Smooth muscle cell of the pulmonary artery (primary cell): Measurements from ENCODE around the gene CHST5. TPM values are rescaled to one million over a fixed set of nuclear protein-coding genes. Genes with fewer than 3 reads are reported as not detected.

Source experiments
- total RNA-seq: library from RNA; depleted of rRNA; stranded (reverse); fragments of >200 nt; gene quantifications from 2 replicates; pipeline ENCODE4 v1.2.3, GENCODE V29; 2014

Gene CHST5
- 0.03 TPM in 1 of 2 replicates, not detected in the other for total RNA-seq

DNA sequence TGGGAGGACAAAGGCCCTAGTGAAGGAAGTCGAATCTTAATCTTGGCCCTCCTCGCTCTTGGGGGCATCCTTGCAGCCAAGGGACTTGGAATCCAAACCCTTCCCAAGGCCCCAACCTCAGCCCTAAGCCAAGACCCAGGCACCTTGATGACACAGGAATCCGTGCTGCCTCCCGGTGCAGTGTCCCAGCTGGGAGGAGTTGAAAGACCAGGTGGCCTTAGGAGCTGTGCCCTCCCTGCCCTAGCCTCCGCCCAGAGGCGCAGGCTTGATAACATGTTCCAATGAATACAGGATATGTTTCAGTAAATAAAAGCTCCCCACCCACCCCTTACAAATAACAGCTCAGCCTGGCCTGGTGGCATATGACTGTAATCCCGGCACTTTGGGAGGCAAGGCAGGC lies at the start of gene CHST5:
Gene CHST5, minus strand, starts transcription at position 208 of the 400 bp plus-strand sequence. CDS start 5,724 bp downstream, outside the sequence.

DNA sequence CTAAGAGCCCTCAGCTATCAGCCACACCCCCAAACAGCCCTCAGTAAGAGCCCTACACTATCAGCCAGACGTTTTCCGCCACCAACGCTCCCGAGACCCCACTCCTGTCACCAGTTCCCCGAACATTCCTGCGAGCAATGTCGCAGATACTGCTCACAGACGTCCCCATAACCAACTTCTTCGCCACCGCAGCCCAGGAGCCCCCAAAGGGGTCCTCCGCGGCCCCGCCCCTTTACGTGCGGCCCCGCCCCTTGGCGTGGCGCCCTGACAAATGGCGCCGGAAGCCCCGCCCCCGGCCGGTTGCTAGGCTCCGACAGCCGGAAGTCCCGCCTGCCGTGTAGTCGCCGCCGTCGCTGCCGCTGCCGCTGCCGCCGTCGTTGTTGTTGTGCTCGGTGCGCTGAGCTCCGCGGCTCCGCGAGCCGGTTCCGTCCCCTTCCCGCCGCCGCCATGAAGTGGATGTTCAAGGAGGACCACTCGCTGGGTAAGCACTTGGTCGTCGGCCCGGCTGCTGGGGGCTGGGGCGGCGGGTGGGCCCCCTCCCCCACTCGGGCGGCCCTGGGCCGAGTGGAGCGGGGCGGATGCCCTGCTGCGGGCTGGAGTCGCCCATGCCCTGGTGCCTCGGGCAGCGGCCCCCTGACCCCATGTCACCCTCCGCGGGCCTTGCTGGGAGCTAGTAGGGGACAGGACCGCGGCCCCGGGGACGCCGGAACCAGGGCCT lies 30.3 kb upstream of the CHST5 start, which contains the start of gene GABARAPL2:
Gene GABARAPL2, plus strand, starts transcription at position 340 of the 718 bp plus-strand sequence. Its CDS starts 108 bp downstream, at position 448.

DNA sequence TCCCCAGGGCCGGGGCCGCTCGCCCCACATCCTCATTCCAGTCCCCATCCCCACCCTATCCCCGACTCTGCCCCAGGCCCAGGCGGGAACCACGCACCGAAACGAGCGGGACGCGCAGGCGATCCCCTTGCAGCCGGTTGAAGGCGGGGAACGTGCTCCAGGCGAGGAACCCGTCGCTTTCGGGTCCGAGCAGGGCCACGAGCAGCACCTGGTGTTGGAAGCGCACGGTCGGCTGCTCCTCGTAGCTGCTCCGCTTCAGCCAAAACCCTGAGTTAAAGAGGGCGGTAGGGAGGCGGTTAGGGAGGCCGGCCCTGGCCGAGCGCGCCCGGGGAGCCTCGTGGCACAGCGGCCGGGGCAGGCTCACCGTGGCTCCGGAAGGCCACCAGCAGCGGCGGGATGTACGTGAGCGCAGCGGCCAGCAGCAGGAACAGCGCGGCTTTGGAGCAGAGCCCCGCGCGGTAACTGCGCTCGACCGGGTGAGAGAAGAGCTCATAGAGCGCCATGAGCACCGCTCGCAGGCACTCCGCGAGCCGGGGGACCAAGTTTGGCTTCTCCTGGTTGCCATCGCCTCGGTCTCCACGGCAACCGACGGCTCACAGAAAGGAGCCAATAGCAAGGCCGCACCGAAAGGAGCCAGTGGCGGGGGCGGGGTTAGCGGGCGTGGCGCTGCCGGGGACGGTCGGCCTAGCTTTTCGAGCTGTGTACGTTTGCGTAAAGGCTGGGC lies 20.0 kb upstream of the CHST5 start, which contains the start of gene TMEM231:
Gene TMEM231, minus strand, starts transcription at position 546 of the 724 bp plus-strand sequence. Its CDS starts 43 bp downstream, at position 503.

DNA sequence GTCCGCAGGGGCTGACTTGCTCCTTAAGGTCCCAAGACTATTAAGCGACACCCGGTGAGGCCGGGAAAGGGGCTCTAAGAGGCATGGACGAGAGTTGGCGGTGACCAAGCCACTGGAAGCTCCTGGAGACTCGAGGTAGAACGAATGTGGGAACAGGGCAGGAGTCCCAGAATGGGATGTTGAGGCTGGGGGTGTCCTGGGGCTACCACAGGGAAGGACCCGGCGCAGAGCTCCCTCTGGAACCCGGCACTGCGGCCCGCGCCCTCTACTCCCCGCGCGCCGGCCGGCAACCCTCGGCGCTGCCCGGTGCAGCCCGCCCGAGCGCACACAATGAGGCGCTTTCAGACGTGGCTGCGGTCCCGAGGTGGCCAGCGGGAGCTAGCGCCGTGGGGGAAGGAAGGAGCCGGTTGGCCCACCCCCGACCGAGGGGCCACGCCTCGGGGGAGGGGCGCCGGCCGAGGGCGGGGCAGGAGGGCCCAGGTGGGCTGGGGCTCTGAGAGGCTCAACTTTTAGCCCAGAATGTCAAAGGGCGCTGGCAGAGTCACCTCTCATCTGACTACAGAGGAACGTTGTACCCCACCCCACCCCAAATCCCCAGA lies 40.7 kb downstream of the CHST5 start, which contains the start of gene CHST6:
Gene CHST6, minus strand, starts transcription at position 366 of the 599 bp plus-strand sequence. CDS start 15,613 bp downstream, outside the sequence.

Other genes with a start within 250 kb of the CHST5 start
- gene CFDP1, start 102.6 kb downstream of the CHST5 start, total RNA-seq: 36.0 and 39.9 TPM in 2 replicates
- gene TMEM170A, start 71.4 kb downstream of the CHST5 start, total RNA-seq: 17.9 and 20.2 TPM in 2 replicates
- 0.83 and 2.1 TPM in 2 replicates for gene CHST6, start 40.7 kb downstream of the CHST5 start, total RNA-seq
- gene TMEM231, start 20.1 kb upstream of the CHST5 start, total RNA-seq: 21.8 and 36.3 TPM in 2 replicates
- 40.5 and 51.2 TPM in 2 replicates for gene GABARAPL2, start 30.3 kb upstream of the CHST5 start, total RNA-seq
- 41.9 and 52.9 TPM in 2 replicates for gene ADAT1, start 87.2 kb upstream of the CHST5 start, total RNA-seq
- gene KARS1, start 111.6 kb upstream of the CHST5 start, total RNA-seq: 97.0 and 113 TPM in 2 replicates
- 39.6 and 45.1 TPM in 2 replicates for gene TERF2IP, start 111.7 kb upstream of the CHST5 start, total RNA-seq
- gene CPHXL2, start 140.9 kb upstream of the CHST5 start, total RNA-seq: not detected in 2 replicates
- gene DUXB, start 165.4 kb upstream of the CHST5 start, total RNA-seq: not detected in 2 replicates
- not detected in 2 replicates for gene CPHXL, start 190.4 kb upstream of the CHST5 start, total RNA-seq